Vagina (tissue), 2 donors: Measurements from ENCODE around the gene SIGLEC1.

Experiments used
- POLR2A ChIP-seq, 2 donors: fragments of 450-650 bp; IDR thresholded peaks; one replicate each; pipeline ENCODE4 v1.6.1; 2017; ENCODE audit warnings: antibody characterized with exemption in 2 of 2, mild to moderate bottlenecking in 2 of 2, moderate library complexity in 2 of 2
- POLR2AphosphoS5 ChIP-seq, 2 donors: sonication (generic); formaldehyde crosslinking; IDR thresholded peaks; one replicate each; pipeline ENCODE4 v1.9.0; 2017; ENCODE audit warnings: antibody characterized with exemption in 2 of 2, mild to moderate bottlenecking in 2 of 2, low read depth in 1 of 2; ENCODE audit not compliant: insufficient read depth in 1 of 2
- TF ChIP-seq, protein P1 (sequence below), 3 experiments: fragments of 450-650 bp in 2 of 3; fragments of 200-600 bp in 1 of 3; sonication (generic) in 1 of 3; IDR thresholded peaks; one replicate each; pipeline ENCODE4 v1.5.1; 2017 to 2019; ENCODE audit warnings: antibody characterized with exemption in 3 of 3, mild to moderate bottlenecking in 2 of 3, moderate library complexity in 2 of 3

DNA sequence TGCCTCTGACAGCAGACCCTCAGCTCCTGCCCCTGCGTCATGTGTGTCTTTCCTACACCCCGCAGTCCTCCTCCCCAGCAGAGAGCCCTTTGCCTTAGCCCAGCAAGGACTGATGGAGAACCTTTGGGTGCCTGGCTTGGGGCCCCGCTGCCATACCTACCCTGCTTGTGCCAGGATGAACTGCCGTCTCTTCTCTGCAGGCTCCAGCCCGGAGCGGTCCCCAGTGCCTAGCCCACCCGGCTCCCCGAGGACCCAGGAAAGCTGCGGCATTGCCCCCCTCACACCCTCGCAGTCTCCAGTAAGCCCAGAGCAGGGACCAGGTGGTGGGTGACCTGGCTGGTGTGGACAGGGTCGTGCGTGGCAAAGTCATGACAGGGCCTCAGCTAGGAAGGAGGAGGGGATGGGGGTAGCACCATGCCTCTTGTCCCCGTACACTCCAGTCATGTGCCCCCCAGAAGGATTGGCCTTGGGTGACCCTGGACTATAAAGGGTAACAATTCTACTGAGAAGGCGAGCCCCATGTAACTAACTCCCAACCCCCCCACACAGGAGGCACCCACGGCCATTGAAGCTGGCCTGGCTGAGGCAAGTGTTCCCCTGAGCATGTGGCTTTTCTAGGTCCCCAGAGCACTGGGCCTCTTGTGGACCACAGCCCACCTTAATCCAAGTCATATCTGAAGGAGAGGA is 28.4 kb upstream of the SIGLEC1 start:
- no peak for TF ChIP-seq POLR2A (IDR thresholded peaks at IDR 0.05)
- TF ChIP-seq, protein P1, sequence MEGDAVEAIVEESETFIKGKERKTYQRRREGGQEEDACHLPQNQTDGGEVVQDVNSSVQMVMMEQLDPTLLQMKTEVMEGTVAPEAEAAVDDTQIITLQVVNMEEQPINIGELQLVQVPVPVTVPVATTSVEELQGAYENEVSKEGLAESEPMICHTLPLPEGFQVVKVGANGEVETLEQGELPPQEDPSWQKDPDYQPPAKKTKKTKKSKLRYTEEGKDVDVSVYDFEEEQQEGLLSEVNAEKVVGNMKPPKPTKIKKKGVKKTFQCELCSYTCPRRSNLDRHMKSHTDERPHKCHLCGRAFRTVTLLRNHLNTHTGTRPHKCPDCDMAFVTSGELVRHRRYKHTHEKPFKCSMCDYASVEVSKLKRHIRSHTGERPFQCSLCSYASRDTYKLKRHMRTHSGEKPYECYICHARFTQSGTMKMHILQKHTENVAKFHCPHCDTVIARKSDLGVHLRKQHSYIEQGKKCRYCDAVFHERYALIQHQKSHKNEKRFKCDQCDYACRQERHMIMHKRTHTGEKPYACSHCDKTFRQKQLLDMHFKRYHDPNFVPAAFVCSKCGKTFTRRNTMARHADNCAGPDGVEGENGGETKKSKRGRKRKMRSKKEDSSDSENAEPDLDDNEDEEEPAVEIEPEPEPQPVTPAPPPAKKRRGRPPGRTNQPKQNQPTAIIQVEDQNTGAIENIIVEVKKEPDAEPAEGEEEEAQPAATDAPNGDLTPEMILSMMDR (IDR thresholded peaks at IDR 0.05): no peak
- no peak for TF ChIP-seq POLR2AphosphoS5 (IDR thresholded peaks at IDR 0.05; ENCODE audit: insufficient read depth in 1 of 2, low read depth in 1 of 2)
